Measurements from ENCODE around the gene CDC42EP1. TPM values are rescaled to one million over a fixed set of nuclear protein-coding genes. Genes with fewer than 3 reads are reported as not detected.

Gene CDC42EP1
- total RNA-seq, 1 donor from 2014 or later: 2.1 TPM

- Mint-ChIP-seq H3K4me1 (ENCODE audit: low read depth, unreplicated experiment) (no peaks in the 10 kb centered on the region), H3K4me3 (ENCODE audit: unreplicated experiment) (no peak overlapping the region), H3K27me3 (ENCODE audit: unreplicated experiment) (peaks cover 5% of the 10 kb centered on the region), H3K27ac (ENCODE audit: unreplicated experiment) (no peak overlapping the region), H3K36me3 (ENCODE audit: unreplicated experiment) (no peaks in the 10 kb centered on the region), H3K9me3 (ENCODE audit: unreplicated experiment) (no peaks in the 10 kb centered on the region)
- no peak for TF ChIP-seq CTCF (IDR thresholded peaks at IDR 0.05; ENCODE audit: partially characterized antibody, unreplicated experiment)
- no peak for DNase-seq
Measured at GRCh38 chr22:37568448-37569008, 8.2 kb downstream of the CDC42EP1 start.

GRCh38 chr22:37569009-37569920 is 9.0 kb downstream of the CDC42EP1 start:
- no peak for TF ChIP-seq CTCF (IDR thresholded peaks at IDR 0.05; ENCODE audit: partially characterized antibody, unreplicated experiment)
- Mint-ChIP-seq H3K27ac (ENCODE audit: unreplicated experiment) (no peak overlapping the region), H3K4me1 (ENCODE audit: low read depth, unreplicated experiment) (no peaks in the 10 kb centered on the region), H3K36me3 (ENCODE audit: unreplicated experiment) (no peaks in the 10 kb centered on the region), H3K27me3 (ENCODE audit: unreplicated experiment) (peaks cover 5% of the 10 kb centered on the region), H3K4me3 (ENCODE audit: unreplicated experiment) (no peak overlapping the region), H3K9me3 (ENCODE audit: unreplicated experiment) (no peaks in the 10 kb centered on the region)
- DNase-seq: no peak

- Mint-ChIP-seq H3K9me3 (ENCODE audit: unreplicated experiment) (no peaks in the 10 kb centered on the region), H3K4me3 (ENCODE audit: unreplicated experiment) (no peak overlapping the region)
- DNase-seq: no peak
Measured at GRCh38 chr22:37569921-37570660, 9.8 kb downstream of the CDC42EP1 start.

GRCh38 chr22:37570661-37570976 is 10.3 kb downstream of the CDC42EP1 start:
- Mint-ChIP-seq H3K4me3 (ENCODE audit: unreplicated experiment) (no peak overlapping the region), H3K36me3 (ENCODE audit: unreplicated experiment) (no peaks in the 10 kb centered on the region), H3K4me1 (ENCODE audit: low read depth, unreplicated experiment) (no peaks in the 10 kb centered on the region)

More at GRCh38 chr22:37569921-37570660, 9.8 kb downstream of the CDC42EP1 start:
- TF ChIP-seq CTCF (IDR thresholded peaks at IDR 0.05; ENCODE audit: partially characterized antibody, unreplicated experiment): no peak
- Mint-ChIP-seq H3K27me3 (ENCODE audit: unreplicated experiment) (peaks cover 5% of the 10 kb centered on the region), H3K27ac (ENCODE audit: unreplicated experiment) (no peak overlapping the region), H3K36me3 (ENCODE audit: unreplicated experiment) (no peaks in the 10 kb centered on the region), H3K4me1 (ENCODE audit: low read depth, unreplicated experiment) (no peaks in the 10 kb centered on the region)

More at GRCh38 chr22:37570661-37570976, 10.3 kb downstream of the CDC42EP1 start:
- H3K27ac Mint-ChIP-seq (ENCODE audit: unreplicated experiment): no peak overlapping the region
- H3K27me3 Mint-ChIP-seq (ENCODE audit: unreplicated experiment): peaks cover 5% of the 10 kb centered on the region
- no peaks in the 10 kb centered on the region for H3K9me3 Mint-ChIP-seq (ENCODE audit: unreplicated experiment)
- DNase-seq: no peak
- TF ChIP-seq CTCF (IDR thresholded peaks at IDR 0.05; ENCODE audit: partially characterized antibody, unreplicated experiment): no peak
